ENCODE results near the gene NT5C3B.
"Not testable (repeated sequence)": the region's sequence is repeated elsewhere in the genome, so short reads cannot be mapped to it uniquely, and the experiment has no call there.

Gene NT5C3B

GRCh38 chr17:41837761-41838538, 1.9 kb upstream of the NT5C3B start, which contains the start of gene KLHL10:
TSS of gene KLHL10 (plus strand) at chr17:41837825. CDS start at chr17:41837933, 108 bp downstream.
- DNase-seq: no peak

- no peak for DNase-seq
These were observed 641 bp upstream of the NT5C3B start for GRCh38 chr17:41836550-41837196.

- no peak for DNase-seq
These were observed 725 bp downstream of the NT5C3B start for GRCh38 chr17:41835214-41835799.

GRCh38 chr17:41829961-41830360, 6.1 kb downstream of the NT5C3B start:
- DNase-seq: not testable (repeated sequence)

- no peak for DNase-seq
These were observed 10.7 kb downstream of the NT5C3B start for GRCh38 chr17:41825175-41825845.

- DNase-seq: no peak
These were observed 11.9 kb downstream of the NT5C3B start for GRCh38 chr17:41824086-41824485.

- DNase-seq: no peak
These were observed 12.5 kb downstream of the NT5C3B start for GRCh38 chr17:41823580-41823979.

GRCh38 chr17:41823141-41823524, 12.9 kb downstream of the NT5C3B start:
- no peak for DNase-seq

- DNase-seq: no peak
These were observed 13.6 kb downstream of the NT5C3B start for GRCh38 chr17:41822216-41823140.

GRCh38 chr17:41821776-41822175, 14.3 kb downstream of the NT5C3B start:
- no peak for DNase-seq

GRCh38 chr17:41818024-41818423, 18.0 kb downstream of the NT5C3B start:
- no peak for DNase-seq

- DNase-seq: no peak
These were observed 19.3 kb downstream of the NT5C3B start for GRCh38 chr17:41816637-41817320.

GRCh38 chr17:41814195-41814594, 21.8 kb downstream of the NT5C3B start:
- DNase-seq: no peak

GRCh38 chr17:41813699-41814124, 22.3 kb downstream of the NT5C3B start:
- DNase-seq: no peak

GRCh38 chr17:41813152-41813680, 22.8 kb downstream of the NT5C3B start:
- DNase-seq: no peak

GRCh38 chr17:41812381-41813151, 23.5 kb downstream of the NT5C3B start, which contains the start of gene FKBP10:
TSS of gene FKBP10 (plus strand) at chr17:41813004. CDS start at chr17:41813035, 31 bp downstream.
- peak; percentile 25 to 32 for DNase-seq

- peak; percentile 72 to 78 for DNase-seq
These were observed 24.3 kb downstream of the NT5C3B start, which contains the start of gene P3H4 for GRCh38 chr17:41811549-41812380. TSS of gene P3H4 (minus strand) at chr17:41811949. CDS start at chr17:41811915, 34 bp downstream.

- no peak for DNase-seq
These were observed 25.1 kb downstream of the NT5C3B start for GRCh38 chr17:41810659-41811548.

Measured in activated CD4-positive, alpha-beta T cell treated with anti-CD3 and anti-CD28 coated beads, Interleukin-2, amount 50 U/mL, for 48 hours (primary cell).